Vagina (tissue), 2 donors: Measurements from ENCODE around the gene CASZ1. TPM values are rescaled to one million over a fixed set of nuclear protein-coding genes. Genes with fewer than 3 reads are reported as not detected.

Experiments used
- DNase-seq, 2 donors: peaks; one replicate each; pipeline ENCODE4 v3.0.0-alpha.2; 2017; ENCODE audit errors: extremely low spot score in 2 of 2
- H3K27ac ChIP-seq: fragments of 200-600 bp; sonication (generic); one replicate; pipeline ENCODE4 v1.5.1; 2019
- H3K27me3 ChIP-seq: fragments of 200-600 bp; sonication (generic); one replicate; pipeline ENCODE4 v1.5.1; 2019
- H3K36me3 ChIP-seq, 2 donors: fragments of 200-600 bp; sonication (generic); one replicate each; pipeline ENCODE4 v1.5.1; 2017 to 2019
- H3K4me1 ChIP-seq: fragments of 200-600 bp; sonication (generic); one replicate; pipeline ENCODE4 v1.5.1; 2019
- H3K4me3 ChIP-seq, 2 donors: fragments of 200-600 bp; sonication (generic); 1 replicate in 1 of 2; 2 replicates in 1 of 2; pipeline ENCODE4 v1.5.1; 2016 to 2019
- H3K9me3 ChIP-seq: fragments of 200-600 bp; sonication (generic); one replicate; pipeline ENCODE4 v1.5.1; 2019
- CTCF ChIP-seq, 3 experiments: fragments of 450-650 bp in 2 of 3; fragments of 200-600 bp in 1 of 3; sonication (generic) in 1 of 3; IDR thresholded peaks; one replicate each; pipeline ENCODE4 v1.5.1; 2017 to 2019; ENCODE audit warnings: antibody characterized with exemption in 3 of 3, mild to moderate bottlenecking in 2 of 3, moderate library complexity in 2 of 3
- POLR2A ChIP-seq, 2 donors: fragments of 450-650 bp; IDR thresholded peaks; one replicate each; pipeline ENCODE4 v1.6.1; 2017; ENCODE audit warnings: antibody characterized with exemption in 2 of 2, mild to moderate bottlenecking in 2 of 2, moderate library complexity in 2 of 2
- POLR2AphosphoS5 ChIP-seq, 2 donors: sonication (generic); formaldehyde crosslinking; IDR thresholded peaks; one replicate each; pipeline ENCODE4 v1.9.0; 2017; ENCODE audit warnings: antibody characterized with exemption in 2 of 2, mild to moderate bottlenecking in 2 of 2, low read depth in 1 of 2; ENCODE audit not compliant: insufficient read depth in 1 of 2
- intact Hi-C: fragments of 100-400 bp; cut with DNase I; formaldehyde crosslinking; loops from one replicate; pipeline ENCODE4 v1.15.1; 2023
- total RNA-seq: library from RNA; depleted of rRNA; stranded (reverse); fragments of >200 nt; gene quantifications from one replicate; pipeline ENCODE4 v1.2.3, GENCODE V29; 2016

CASZ1 gene
- total RNA-seq, 1 donor from 2014 or later = 30.7 TPM

GRCh38 chr1:10728595-10729410 is 67.6 kb downstream of the CASZ1 start:
- intact Hi-C loops = no loop called here
- Histone ChIP-seq H3K36me3 (no peaks in the 10 kb centered on the region), H3K4me1 (peaks cover 32% of the 10 kb centered on the region), H3K4me3 (no peak overlapping the region), H3K27ac (no peak overlapping the region), H3K9me3 (no peaks in the 10 kb centered on the region), H3K27me3 (no peaks in the 10 kb centered on the region)
- no peak for TF ChIP-seq POLR2A (IDR thresholded peaks at IDR 0.05)
- no peak for TF ChIP-seq CTCF (IDR thresholded peaks at IDR 0.05)
- no peak for TF ChIP-seq POLR2AphosphoS5 (IDR thresholded peaks at IDR 0.05; ENCODE audit: insufficient read depth in 1 of 2, low read depth in 1 of 2)
- DNase-seq = no peak

GRCh38 chr1:10727751-10728232 is 68.7 kb downstream of the CASZ1 start:
- no peaks in the 10 kb centered on the region for H3K9me3 ChIP-seq
- H3K27me3 ChIP-seq = no peaks in the 10 kb centered on the region
- TF ChIP-seq POLR2A (IDR thresholded peaks at IDR 0.05) (no peak), CTCF (IDR thresholded peaks at IDR 0.05) (no peak), POLR2AphosphoS5 (IDR thresholded peaks at IDR 0.05; ENCODE audit: insufficient read depth in 1 of 2, low read depth in 1 of 2) (no peak)
- no peaks in the 10 kb centered on the region for H3K36me3 ChIP-seq
- H3K4me1 ChIP-seq = peaks cover 32% of the 10 kb centered on the region
- intact Hi-C loops = no loop called here
- H3K27ac ChIP-seq = no peak overlapping the region
- H3K4me3 ChIP-seq = no peak overlapping the region
- DNase-seq = no peak

- TF ChIP-seq POLR2A (IDR thresholded peaks at IDR 0.05) (no peak), CTCF (IDR thresholded peaks at IDR 0.05) (no peak), POLR2AphosphoS5 (IDR thresholded peaks at IDR 0.05; ENCODE audit: insufficient read depth in 1 of 2, low read depth in 1 of 2) (no peak)
- intact Hi-C loops = no loop called here
- Histone ChIP-seq H3K4me1 (peaks cover 32% of the 10 kb centered on the region), H3K4me3 (no peak overlapping the region), H3K27me3 (no peaks in the 10 kb centered on the region), H3K36me3 (no peaks in the 10 kb centered on the region), H3K9me3 (no peaks in the 10 kb centered on the region), H3K27ac (no peak overlapping the region)
- no peak for DNase-seq
Measured at GRCh38 chr1:10726355-10726754, 70.1 kb downstream of the CASZ1 start.

GRCh38 chr1:10724948-10725847 is 71.2 kb downstream of the CASZ1 start:
- no peak for TF ChIP-seq CTCF (IDR thresholded peaks at IDR 0.05)
- TF ChIP-seq POLR2AphosphoS5 (IDR thresholded peaks at IDR 0.05; ENCODE audit: insufficient read depth in 1 of 2, low read depth in 1 of 2) = peak in 1 of 2 donors; percentile 47
- no peaks in the 10 kb centered on the region for H3K27me3 ChIP-seq
- no peak for DNase-seq
- intact Hi-C loops = no loop called here
- peak overlapping the region; percentile 33 for H3K27ac ChIP-seq
- H3K4me3 ChIP-seq = no peak overlapping the region
- peaks cover 32% of the 10 kb centered on the region for H3K4me1 ChIP-seq
- H3K36me3 ChIP-seq = no peaks in the 10 kb centered on the region
- no peaks in the 10 kb centered on the region for H3K9me3 ChIP-seq
